Left ventricle myocardium superior (tissue), 1 donor: ENCODE measurements around the gene KPNA4. TPM values are rescaled to one million over a fixed set of nuclear protein-coding genes. Genes with fewer than 3 reads are reported as not detected.
"Not testable (repeated sequence)": the region's sequence is repeated elsewhere in the genome, so short reads cannot be mapped to it uniquely, and the experiment has no call there.

ENCODE experiments used
- ATAC-seq: fragments of 200-7000 bp; cut with Tn5 transposase; one replicate; pipeline ENCODE4 v1.9.1; 2020; ENCODE audit warnings: mild to moderate bottlenecking, moderate library complexity
- DNase-seq: peaks from one replicate; pipeline ENCODE4 v3.0.0-alpha.2; 2020
- intact Hi-C: fragments of 100-400 bp; cut with micrococcal nuclease; formaldehyde crosslinking; loops from one replicate; pipeline ENCODE4 v1.11.0; 2022
- total RNA-seq: library from RNA; stranded (reverse); fragmentation: NEBNext Ultra II Directional; extraction: Animal tissue kit (Norgen Biotek cat#: 25700); gene quantifications from one replicate; pipeline ENCODE4 v1.2.1, GENCODE V29; 2021
- donor health status: DM: no; HTN: yes; CAD: no; lungs with severe emphysema.

Gene KPNA4
- total RNA-seq, 1 donor from 2014 or later = 139 TPM

- no peak for ATAC-seq
- no peak for DNase-seq
- intact Hi-C loops = no loop called here
Measured at GRCh38 chr3:160574636-160575035, 9.3 kb upstream of the KPNA4 start.

- ATAC-seq, DNase-seq, intact Hi-C loops: not testable (repeated sequence)
Measured at GRCh38 chr3:160573955-160574525, 8.7 kb upstream of the KPNA4 start.

- intact Hi-C loops = no loop called here
- no peak for ATAC-seq
- DNase-seq = no peak
Measured at GRCh38 chr3:160569894-160570652, 4.7 kb upstream of the KPNA4 start.

GRCh38 chr3:160568989-160569388 lies 3.6 kb upstream of the KPNA4 start:
- ATAC-seq (no peak), DNase-seq (no peak)
- intact Hi-C loops = no loop called here

GRCh38 chr3:160567774-160568173 lies 2.4 kb upstream of the KPNA4 start:
- intact Hi-C loops = no loop called here
- ATAC-seq = no peak
- no peak for DNase-seq

GRCh38 chr3:160566499-160566898 lies 1.1 kb upstream of the KPNA4 start:
- DNase-seq (no peak), ATAC-seq (no peak)
- intact Hi-C loops = no loop called here

- peak; percentile 76 for ATAC-seq
- peak; percentile 84 for DNase-seq
- intact Hi-C loops = no loop called here
Measured at GRCh38 chr3:160564949-160565441, 376 bp downstream of the KPNA4 start.

GRCh38 chr3:160564258-160564911 lies 986 bp downstream of the KPNA4 start:
- no peak for ATAC-seq

GRCh38 chr3:160562952-160563351 lies 2.4 kb downstream of the KPNA4 start:
- ATAC-seq = no peak
- DNase-seq = no peak
- intact Hi-C loops = no loop called here

More at GRCh38 chr3:160564258-160564911, 986 bp downstream of the KPNA4 start:
- intact Hi-C loops = no loop called here
- no peak for DNase-seq

- intact Hi-C loops = no loop called here
- ATAC-seq (no peak), DNase-seq (no peak)
Measured at GRCh38 chr3:160557571-160557970, 7.8 kb downstream of the KPNA4 start.

- DNase-seq = no peak
Measured at GRCh38 chr3:160556141-160556540, 9.2 kb downstream of the KPNA4 start.

GRCh38 chr3:160554980-160555379 lies 10.4 kb downstream of the KPNA4 start:
- ATAC-seq (no peak), DNase-seq (no peak)
- intact Hi-C loops = no loop called here

More at GRCh38 chr3:160556141-160556540, 9.2 kb downstream of the KPNA4 start:
- no peak for ATAC-seq
- intact Hi-C loops = no loop called here

GRCh38 chr3:160553827-160554226 lies 11.5 kb downstream of the KPNA4 start:
- ATAC-seq (no peak), DNase-seq (no peak)
- intact Hi-C loops = no loop called here

- intact Hi-C loops = no loop called here
- ATAC-seq (no peak), DNase-seq (no peak)
Measured at GRCh38 chr3:160546727-160547126, 18.6 kb downstream of the KPNA4 start.

GRCh38 chr3:160545504-160545871 lies 19.9 kb downstream of the KPNA4 start:
- no peak for ATAC-seq
- intact Hi-C loops = no loop called here

GRCh38 chr3:160544844-160545503 lies 20.4 kb downstream of the KPNA4 start:
- no peak for ATAC-seq
- intact Hi-C loops = no loop called here
- DNase-seq = no peak

More at GRCh38 chr3:160545504-160545871, 19.9 kb downstream of the KPNA4 start:
- no peak for DNase-seq

- ATAC-seq (no peak), DNase-seq (no peak)
- intact Hi-C loops = no loop called here
Measured at GRCh38 chr3:160540551-160540950, 24.8 kb downstream of the KPNA4 start.

GRCh38 chr3:160538895-160539294 lies 26.5 kb downstream of the KPNA4 start:
- intact Hi-C loops = no loop called here
- ATAC-seq = peak; percentile 27
- DNase-seq = no peak

- ATAC-seq (no peak), DNase-seq (no peak)
- intact Hi-C loops = no loop called here
Measured at GRCh38 chr3:160537729-160538128, 27.6 kb downstream of the KPNA4 start.

GRCh38 chr3:160532371-160532770 lies 33.0 kb downstream of the KPNA4 start:
- ATAC-seq (peak; percentile 26), DNase-seq (no peak)
- intact Hi-C loops = no loop called here
